ENCODE measurements around the gene BTN1A1.
"Not testable (repeated sequence)": the region's sequence is repeated elsewhere in the genome, so short reads cannot be mapped to it uniquely, and the experiment has no call there.

BTN1A1 gene

GRCh38 chr6:26516481-26517427 lies 16.7 kb downstream of the BTN1A1 start:
- no peak for DNase-seq (ENCODE audit: low read depth)

GRCh38 chr6:26519359-26519758 lies 19.3 kb downstream of the BTN1A1 start:
- no peak for DNase-seq (ENCODE audit: low read depth)

- peak; percentile 61 for DNase-seq (ENCODE audit: low read depth)
Observed at GRCh38 chr6:26520237-26520849, 20.2 kb downstream of the BTN1A1 start.

- peak; percentile 75 for DNase-seq (ENCODE audit: low read depth)
Observed at GRCh38 chr6:26520850-26521599, 20.9 kb downstream of the BTN1A1 start.

GRCh38 chr6:26521600-26522391 lies 21.7 kb downstream of the BTN1A1 start:
- peak; percentile 64 for DNase-seq (ENCODE audit: low read depth)

- not testable (repeated sequence) for DNase-seq (ENCODE audit: low read depth)
Observed at GRCh38 chr6:26522486-26523228, 22.6 kb downstream of the BTN1A1 start.

- not testable (repeated sequence) for DNase-seq (ENCODE audit: low read depth)
Observed at GRCh38 chr6:26524314-26524713, 24.2 kb downstream of the BTN1A1 start.

- no peak for DNase-seq (ENCODE audit: low read depth)
Observed at GRCh38 chr6:26524722-26525370, 24.7 kb downstream of the BTN1A1 start.

GRCh38 chr6:26525838-26526237 lies 25.7 kb downstream of the BTN1A1 start:
- no peak for DNase-seq (ENCODE audit: low read depth)

- no peak for DNase-seq (ENCODE audit: low read depth)
Observed at GRCh38 chr6:26526928-26527327, 26.8 kb downstream of the BTN1A1 start.

- DNase-seq (ENCODE audit: low read depth), result no peak
Observed at GRCh38 chr6:26530203-26530602, 30.1 kb downstream of the BTN1A1 start.

- no peak for DNase-seq (ENCODE audit: low read depth)
Observed at GRCh38 chr6:26531897-26532296, 31.8 kb downstream of the BTN1A1 start.

GRCh38 chr6:26532699-26533531 lies 32.8 kb downstream of the BTN1A1 start:
- peak; percentile 96 for DNase-seq (ENCODE audit: low read depth)

- DNase-seq (ENCODE audit: low read depth), result no peak
Observed at GRCh38 chr6:26533532-26533931, 33.4 kb downstream of the BTN1A1 start.

GRCh38 chr6:26534681-26535465 lies 34.8 kb downstream of the BTN1A1 start:
- DNase-seq (ENCODE audit: low read depth), result no peak

GRCh38 chr6:26536571-26537159 lies 36.6 kb downstream of the BTN1A1 start:
- peak; percentile 56 for DNase-seq (ENCODE audit: low read depth)

- peak; percentile 85 for DNase-seq (ENCODE audit: low read depth)
Observed at GRCh38 chr6:26537160-26537845, 37.2 kb downstream of the BTN1A1 start.

Measured in HS-27A (cell line).